Kidney capillary endothelial cell (primary cell): ENCODE measurements around the gene DCD.

Source experiments
- DNase-seq: peaks from one replicate; pipeline ENCODE4 v3.0.0-alpha.2; 2018; ENCODE audit warnings: low spot score

Gene DCD

GRCh38 chr12:54606556-54606955, 41.6 kb downstream of the DCD start:
- no peak for DNase-seq

- no peak for DNase-seq
These were observed 42.8 kb downstream of the DCD start for GRCh38 chr12:54605138-54605970.

GRCh38 chr12:54604436-54604835, 43.7 kb downstream of the DCD start:
- DNase-seq = no peak

- no peak for DNase-seq
These were observed 44.3 kb downstream of the DCD start for GRCh38 chr12:54603872-54604271.

GRCh38 chr12:54603173-54603814, 44.9 kb downstream of the DCD start:
- peak; percentile 43 for DNase-seq

- no peak for DNase-seq
These were observed 45.5 kb downstream of the DCD start for GRCh38 chr12:54602661-54603060.

GRCh38 chr12:54601841-54602240, 46.3 kb downstream of the DCD start:
- no peak for DNase-seq

- DNase-seq = no peak
These were observed 49.2 kb downstream of the DCD start for GRCh38 chr12:54598970-54599369.

GRCh38 chr12:54596526-54596946, 51.6 kb downstream of the DCD start:
- peak; percentile 58 for DNase-seq

- no peak for DNase-seq
These were observed 52.7 kb downstream of the DCD start for GRCh38 chr12:54595471-54595870.
